Colon (tissue), 2 donors: ENCODE results near the gene RAB22A.
"Not testable (repeated sequence)": the region's sequence is repeated elsewhere in the genome, so short reads cannot be mapped to it uniquely, and the experiment has no call there.

ENCODE experiments used
- FAIRE-seq: peaks from 2 replicates; lab custom pipeline; 2012; peaks lifted over from hg19 to GRCh38; lab: Jason Lieb, UNC
- donor health status: control.
- donor health status: control.

The RAB22A gene

GRCh38 chr20:58414786-58415185, 105.3 kb downstream of the RAB22A start:
- FAIRE-seq, result not testable (repeated sequence)

GRCh38 chr20:58416057-58416456, 106.5 kb downstream of the RAB22A start:
- FAIRE-seq, result no peak

GRCh38 chr20:58416835-58417234, 107.3 kb downstream of the RAB22A start:
- no peak for FAIRE-seq
